Parathyroid adenoma (tissue), 2 donors: Measurements from ENCODE around the gene PAPSS1.

Experiments used
- H2AFZ ChIP-seq: fragments of 300-600 bp; sonication (generic); one replicate; pipeline ENCODE4 v1.7.0; 2017; ENCODE audit warnings: antibody characterized with exemption, mild to moderate bottlenecking
- H3K27ac ChIP-seq: fragments of 300-600 bp; sonication (generic); one replicate; pipeline ENCODE4 v1.7.0; 2017
- H3K27me3 ChIP-seq: fragments of 300-600 bp; sonication (generic); one replicate; pipeline ENCODE4 v1.7.0; 2017; ENCODE audit warnings: low read length; ENCODE audit not compliant: control insufficient read depth, insufficient read depth
- H3K36me3 ChIP-seq: fragments of 300-600 bp; sonication (generic); one replicate; pipeline ENCODE4 v1.7.0; 2017; ENCODE audit warnings: low read length; ENCODE audit not compliant: control insufficient read depth, insufficient read depth
- H3K4me1 ChIP-seq: fragments of 300-600 bp; sonication (generic); one replicate; pipeline ENCODE4 v1.7.0; 2017; ENCODE audit warnings: control low read depth
- H3K4me2 ChIP-seq: fragments of 300-600 bp; sonication (generic); one replicate; pipeline ENCODE4 v1.7.0; 2017; ENCODE audit warnings: low read length
- H3K4me3 ChIP-seq: fragments of 300-600 bp; sonication (generic); one replicate; pipeline ENCODE4 v1.7.0; 2017; ENCODE audit warnings: low read depth, low read length
- H3K79me2 ChIP-seq: fragments of 300-600 bp; sonication (generic); one replicate; pipeline ENCODE4 v1.7.0; 2017; ENCODE audit warnings: control low read depth
- H3K9ac ChIP-seq: fragments of 300-600 bp; sonication (generic); one replicate; pipeline ENCODE4 v1.7.0; 2017; ENCODE audit warnings: mild to moderate bottlenecking
- H3K9me3 ChIP-seq: fragments of 300-600 bp; sonication (generic); one replicate; pipeline ENCODE4 v1.7.0; 2017; ENCODE audit warnings: low read length; ENCODE audit not compliant: control insufficient read depth
- TF ChIP-seq, protein P1 (sequence below): fragments of 300-600 bp; sonication (generic); IDR thresholded peaks from one replicate; pipeline ENCODE4 v1.7.0; 2017; ENCODE audit warnings: antibody characterized with exemption, mild to moderate bottlenecking
- donor health status: primary hyperparathyroidism.

Gene PAPSS1

DNA sequence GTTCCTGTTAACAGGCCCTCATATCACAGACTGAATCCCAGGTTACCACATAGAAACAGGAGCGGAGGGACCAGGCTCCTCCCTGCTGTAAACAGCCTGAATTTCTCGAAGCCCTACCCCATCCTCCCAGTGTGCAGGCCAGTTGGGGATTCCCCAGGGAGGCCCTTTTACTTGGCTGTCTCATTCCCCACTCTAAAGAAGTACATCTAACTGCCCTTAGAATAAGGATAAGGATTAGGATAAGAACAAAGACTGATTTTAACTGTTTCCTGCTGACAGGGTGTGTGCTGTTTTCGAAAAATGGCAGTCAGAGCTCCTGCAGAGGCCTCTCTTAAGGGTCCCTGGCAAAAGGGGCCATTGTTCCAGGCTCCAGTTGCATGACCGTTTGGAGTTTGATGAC, 133.7 kb downstream of the PAPSS1 start:
- no peak overlapping the region for H3K27ac ChIP-seq
- H3K9ac ChIP-seq = no peak overlapping the region
- no peaks in the 10 kb centered on the region for H3K27me3 ChIP-seq
- H3K4me2 ChIP-seq = no peak overlapping the region
- H3K4me3 ChIP-seq = no peak overlapping the region
- TF ChIP-seq, protein P1, sequence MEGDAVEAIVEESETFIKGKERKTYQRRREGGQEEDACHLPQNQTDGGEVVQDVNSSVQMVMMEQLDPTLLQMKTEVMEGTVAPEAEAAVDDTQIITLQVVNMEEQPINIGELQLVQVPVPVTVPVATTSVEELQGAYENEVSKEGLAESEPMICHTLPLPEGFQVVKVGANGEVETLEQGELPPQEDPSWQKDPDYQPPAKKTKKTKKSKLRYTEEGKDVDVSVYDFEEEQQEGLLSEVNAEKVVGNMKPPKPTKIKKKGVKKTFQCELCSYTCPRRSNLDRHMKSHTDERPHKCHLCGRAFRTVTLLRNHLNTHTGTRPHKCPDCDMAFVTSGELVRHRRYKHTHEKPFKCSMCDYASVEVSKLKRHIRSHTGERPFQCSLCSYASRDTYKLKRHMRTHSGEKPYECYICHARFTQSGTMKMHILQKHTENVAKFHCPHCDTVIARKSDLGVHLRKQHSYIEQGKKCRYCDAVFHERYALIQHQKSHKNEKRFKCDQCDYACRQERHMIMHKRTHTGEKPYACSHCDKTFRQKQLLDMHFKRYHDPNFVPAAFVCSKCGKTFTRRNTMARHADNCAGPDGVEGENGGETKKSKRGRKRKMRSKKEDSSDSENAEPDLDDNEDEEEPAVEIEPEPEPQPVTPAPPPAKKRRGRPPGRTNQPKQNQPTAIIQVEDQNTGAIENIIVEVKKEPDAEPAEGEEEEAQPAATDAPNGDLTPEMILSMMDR = no peak
- H3K4me1 ChIP-seq = no peaks in the 10 kb centered on the region
- no peak overlapping the region for H2AFZ ChIP-seq
- no peaks in the 10 kb centered on the region for H3K36me3 ChIP-seq
- H3K79me2 ChIP-seq = no peaks in the 10 kb centered on the region
- no peaks in the 10 kb centered on the region for H3K9me3 ChIP-seq

DNA sequence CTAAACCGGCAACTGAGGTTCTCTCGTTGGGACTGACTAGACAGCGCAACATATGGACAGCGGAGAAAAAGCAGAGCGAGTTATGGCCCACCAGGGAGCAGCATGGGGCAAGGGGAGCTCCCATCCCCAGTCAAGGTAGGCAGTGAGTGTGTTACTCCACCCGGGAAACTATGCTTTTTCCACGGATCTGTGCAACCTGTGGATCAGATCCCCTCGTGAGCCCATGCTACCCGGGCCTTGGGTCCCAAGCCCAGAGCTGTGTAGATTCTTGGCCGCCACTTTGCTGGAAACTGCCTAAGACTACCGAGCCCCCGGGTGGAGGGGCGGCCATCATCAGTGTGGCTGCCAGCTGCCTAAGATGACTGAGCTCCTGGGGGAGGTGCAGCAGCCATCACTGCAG, 140.9 kb downstream of the PAPSS1 start:
- Histone ChIP-seq H3K4me2 (no peak overlapping the region), H3K9ac (no peak overlapping the region), H3K79me2 (no peaks in the 10 kb centered on the region), H3K9me3 (no peaks in the 10 kb centered on the region), H3K27ac (no peak overlapping the region), H2AFZ (no peak overlapping the region), H3K4me1 (no peaks in the 10 kb centered on the region), H3K4me3 (no peak overlapping the region), H3K36me3 (no peaks in the 10 kb centered on the region), H3K27me3 (no peaks in the 10 kb centered on the region)
- TF ChIP-seq, protein P1 = no peak

DNA sequence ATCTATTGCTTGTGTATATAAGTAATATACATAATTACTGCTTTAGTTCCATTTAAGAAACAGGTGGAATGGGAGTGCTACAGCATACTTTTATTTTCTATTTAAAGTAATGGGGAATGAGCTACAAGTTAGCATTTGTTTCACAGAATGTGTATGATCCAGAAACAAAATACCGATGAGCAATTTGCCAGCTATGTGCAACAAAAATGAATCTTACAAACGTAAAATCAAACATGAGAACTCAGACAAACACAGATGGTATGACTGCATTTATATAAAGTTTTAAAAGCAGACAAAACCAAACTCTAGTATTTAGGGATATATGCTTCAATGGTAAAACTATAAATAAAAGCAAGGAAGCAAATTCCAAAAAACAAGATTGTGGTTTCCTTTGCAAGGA, 141.7 kb downstream of the PAPSS1 start:
- Histone ChIP-seq H3K9ac (no peak overlapping the region), H3K4me2 (no peak overlapping the region), H3K27ac (no peak overlapping the region), H3K79me2 (no peaks in the 10 kb centered on the region), H3K36me3 (no peaks in the 10 kb centered on the region), H3K4me1 (no peaks in the 10 kb centered on the region), H3K4me3 (no peak overlapping the region), H3K9me3 (no peaks in the 10 kb centered on the region), H2AFZ (no peak overlapping the region), H3K27me3 (no peaks in the 10 kb centered on the region)
- TF ChIP-seq, protein P1 = no peak

DNA sequence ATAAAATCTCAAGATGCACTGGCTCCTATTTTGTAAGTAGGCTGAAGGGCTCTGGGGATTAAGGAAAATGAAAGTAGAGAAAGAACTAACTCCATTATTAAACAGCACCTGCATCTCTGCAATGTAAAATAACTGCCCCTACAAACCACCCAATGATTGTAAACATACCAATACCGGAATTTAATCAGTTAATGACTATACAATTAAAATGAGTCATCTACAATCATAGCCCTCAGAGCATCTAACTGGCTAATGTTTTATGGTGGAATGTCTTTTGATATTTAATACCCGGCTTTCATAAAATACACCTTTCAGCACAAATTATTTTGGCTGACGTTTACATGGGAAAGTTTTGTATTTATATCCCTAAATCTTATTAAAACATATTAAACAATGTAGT, 142.3 kb downstream of the PAPSS1 start:
- H3K9ac ChIP-seq = no peak overlapping the region
- H3K36me3 ChIP-seq = no peaks in the 10 kb centered on the region
- no peak overlapping the region for H3K4me3 ChIP-seq
- no peaks in the 10 kb centered on the region for H3K4me1 ChIP-seq
- no peaks in the 10 kb centered on the region for H3K9me3 ChIP-seq
- TF ChIP-seq, protein P1 = no peak
- no peaks in the 10 kb centered on the region for H3K79me2 ChIP-seq
- H2AFZ ChIP-seq = no peak overlapping the region
- no peak overlapping the region for H3K4me2 ChIP-seq
- H3K27me3 ChIP-seq = no peaks in the 10 kb centered on the region
- no peak overlapping the region for H3K27ac ChIP-seq

DNA sequence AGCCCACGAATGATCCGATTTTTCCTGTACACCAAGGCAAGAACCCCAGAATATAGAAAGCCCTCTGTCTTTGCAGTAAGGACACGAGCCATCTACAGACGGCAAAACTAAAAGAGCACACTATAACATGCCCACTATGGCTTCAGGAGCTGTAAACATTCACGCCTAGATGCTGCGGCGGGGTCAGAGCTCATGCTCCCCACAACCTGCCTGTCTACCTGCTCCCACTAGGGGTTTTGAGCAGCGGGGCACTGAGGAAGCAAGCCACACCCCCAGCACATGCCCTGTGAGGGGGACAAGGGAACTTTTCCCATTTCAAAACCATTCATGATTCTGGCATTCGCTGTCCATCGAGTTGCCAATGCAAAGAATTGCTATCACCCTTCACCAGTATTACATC, 144.8 kb downstream of the PAPSS1 start:
- no peak overlapping the region for H3K27ac ChIP-seq
- H3K9ac ChIP-seq = no peak overlapping the region
- no peaks in the 10 kb centered on the region for H3K27me3 ChIP-seq
- no peaks in the 10 kb centered on the region for H3K9me3 ChIP-seq
- no peaks in the 10 kb centered on the region for H3K4me1 ChIP-seq
- no peak overlapping the region for H3K4me3 ChIP-seq
- no peaks in the 10 kb centered on the region for H3K36me3 ChIP-seq
- TF ChIP-seq, protein P1 = no peak
- H2AFZ ChIP-seq = no peak overlapping the region
- H3K79me2 ChIP-seq = no peaks in the 10 kb centered on the region
- H3K4me2 ChIP-seq = no peak overlapping the region
